GM20000 (cell line): Measurements from ENCODE around the gene C1orf116.

Experiments
- DNase-seq: peaks from one replicate; pipeline ENCODE4 v3.0.0; 2012; ENCODE audit warnings: low spot score
- CTCF ChIP-seq: IDR thresholded peaks from 2 replicates; pipeline ENCODE4 v1.5.1; 2012; ENCODE audit warnings: mild to moderate bottlenecking, control low read depth; ENCODE audit errors: extremely low read depth, missing control alignments

Gene C1orf116

DNA sequence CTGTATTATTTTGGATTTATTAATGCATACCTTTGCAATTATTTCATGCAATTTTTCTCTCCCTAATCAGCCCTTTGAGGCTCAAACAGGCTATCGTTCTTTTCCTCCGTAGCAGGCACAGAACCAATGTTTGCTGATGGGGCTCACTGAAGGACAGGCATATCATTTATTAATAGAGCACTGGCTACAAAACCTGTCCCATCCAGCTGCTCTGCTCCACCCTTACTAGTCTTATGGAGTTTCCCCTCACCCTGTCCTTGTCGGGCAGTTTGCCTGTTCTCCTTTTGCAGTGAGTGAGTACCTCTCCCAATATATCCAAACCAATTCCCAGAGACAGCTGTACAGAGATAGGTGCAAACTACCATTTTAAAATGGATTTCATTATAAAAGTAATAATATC, 45.7 kb downstream of the C1orf116 start:
- no peak for DNase-seq
- no peak for TF ChIP-seq CTCF

DNA sequence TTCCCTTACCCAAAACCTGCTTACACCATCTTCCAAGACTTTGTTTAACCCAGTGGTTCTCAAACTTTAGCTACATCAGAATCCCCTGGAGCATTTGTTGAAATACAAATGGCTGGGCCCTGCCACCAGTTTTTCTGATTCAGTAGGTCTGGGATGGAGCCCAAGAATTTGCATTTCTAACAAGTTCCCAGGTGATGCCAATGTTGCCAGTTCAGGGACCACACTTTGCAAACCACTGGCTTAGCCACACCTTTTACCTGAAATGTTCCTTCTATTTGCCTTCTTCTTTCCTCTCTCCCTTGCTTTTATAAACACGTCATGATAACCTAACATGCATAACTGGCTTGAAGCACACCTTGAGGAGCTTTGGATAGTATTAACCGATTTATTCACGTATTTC, 46.2 kb downstream of the C1orf116 start:
- no peak for TF ChIP-seq CTCF

GRCh38 chr1:206985162-206985749, 47.3 kb downstream of the C1orf116 start:
- no peak for TF ChIP-seq CTCF
- no peak for DNase-seq

More for the DNA sequence above, 46.2 kb downstream of the C1orf116 start:
- DNase-seq = no peak

DNA sequence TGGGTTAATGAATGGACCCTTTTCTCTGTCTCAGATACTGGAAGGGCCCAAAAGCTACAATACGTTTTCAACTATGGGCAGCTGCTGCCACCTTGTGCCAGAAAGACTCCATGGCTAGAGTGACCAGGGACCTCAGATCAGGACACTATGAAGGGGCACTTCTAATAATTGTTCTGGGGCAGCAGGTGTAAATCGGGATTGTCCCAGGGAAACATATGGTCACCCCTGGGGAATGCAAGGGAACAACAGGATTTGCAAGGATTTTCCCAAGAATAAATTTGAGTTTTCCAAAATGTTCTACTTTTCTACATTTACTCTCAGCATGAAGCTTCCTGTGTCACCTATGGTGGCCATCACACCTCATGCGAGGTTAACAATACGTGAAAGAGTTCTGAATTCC, 50.3 kb downstream of the C1orf116 start:
- DNase-seq = peak; percentile 76
- peak; percentile 81 for TF ChIP-seq CTCF

DNA sequence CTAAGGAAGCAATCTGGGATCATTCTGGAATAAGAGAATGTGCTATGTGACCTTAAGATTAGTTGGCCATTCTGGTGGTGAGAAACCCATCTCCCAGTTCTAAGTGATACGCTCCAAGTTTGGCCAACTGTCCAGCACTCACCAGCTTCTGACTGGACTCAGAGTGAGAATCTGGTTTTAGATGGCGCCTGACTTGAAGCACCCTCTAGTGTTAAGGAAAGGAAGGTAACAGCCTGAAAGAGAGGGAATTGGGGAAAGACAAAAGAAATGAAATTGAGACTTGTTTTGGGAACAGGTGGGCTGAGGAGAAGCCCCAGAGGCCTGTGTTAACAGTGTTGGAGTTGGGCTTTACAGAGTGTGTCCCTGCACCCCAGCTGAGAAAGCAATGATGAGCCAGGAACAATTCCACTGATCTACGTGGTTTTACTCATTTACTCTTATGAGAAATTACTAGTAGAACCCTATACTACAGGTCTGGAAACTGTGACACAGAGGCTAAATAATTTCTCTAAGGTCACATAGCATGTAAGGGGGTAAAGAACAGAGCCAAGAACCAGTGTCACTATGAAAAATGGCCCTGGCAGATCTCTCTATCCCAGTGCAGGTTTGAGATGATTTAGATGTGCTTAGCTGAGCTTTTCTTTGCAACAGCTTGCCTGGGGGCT, 53.0 kb downstream of the C1orf116 start:
- TF ChIP-seq CTCF = peak; percentile 60
- DNase-seq = peak; percentile 28

- DNase-seq = no peak
- TF ChIP-seq CTCF = no peak
These were observed 54.3 kb downstream of the C1orf116 start for GRCh38 chr1:206978259-206978658.

DNA sequence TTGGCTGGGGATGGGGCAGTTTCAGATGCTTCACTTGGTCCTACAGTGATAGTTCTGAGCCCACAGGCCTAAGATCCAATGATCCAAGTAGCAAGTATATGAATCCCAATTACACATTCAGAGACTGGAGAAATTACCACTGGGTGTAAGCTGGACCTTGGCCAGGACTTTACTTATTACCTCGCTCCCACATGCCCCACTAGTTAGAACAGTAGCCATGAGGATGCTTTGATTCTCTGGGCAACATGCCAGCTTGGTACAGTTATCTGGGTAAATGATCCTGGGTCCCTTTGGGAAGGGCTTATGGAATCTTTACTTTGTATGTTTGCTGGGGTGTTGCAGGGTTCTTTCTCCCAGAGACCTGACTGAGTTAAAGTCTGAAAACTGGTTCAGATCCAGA, 57.2 kb downstream of the C1orf116 start:
- DNase-seq = no peak
- no peak for TF ChIP-seq CTCF
